HepG2 (cell line): ENCODE measurements around the gene LRRC37A. TPM values are rescaled to one million over a fixed set of nuclear protein-coding genes. Genes with fewer than 3 reads are reported as not detected.
"Not testable (repeated sequence)": the region's sequence is repeated elsewhere in the genome, so short reads cannot be mapped to it uniquely, and the experiment has no call there.

Experiments used
- ATAC-seq: fragments of 200-7000 bp; cut with Tn5 transposase; 3 replicates; pipeline ENCODE4 v1.9.1; 2020; ENCODE audit warnings: mild to moderate bottlenecking, moderate library complexity
- BruUV-seq: library from RNA; stranded (reverse); fragments of 400-500 nt; replicated peaks from 2 replicates; lab custom pipeline; 2021; lab: Mats Ljungman, UMichigan
- CTCF ChIA-PET: fragments of 300-600 bp; formaldehyde crosslinking; extraction: SDS; loops from one replicate; lab custom pipeline; 2021; ENCODE audit warnings: low total read pairs, inconsistent platforms, low intra/inter-chr PET ratio; lab: Yijun Ruan, JAX
- POLR2A ChIA-PET: fragments of 350-600 bp; sonication (Branson Sonifier 250); formaldehyde crosslinking; loops from one replicate; lab custom pipeline; 2020; ENCODE audit warnings: antibody characterized with exemption, inconsistent platforms; lab: Yijun Ruan, JAX
- DNase-seq: peaks from one replicate; pipeline ENCODE4 v3.0.0-alpha.2; 2015; ENCODE audit warnings: low spot score
- FAIRE-seq: peaks from 3 replicates; lab custom pipeline; 2011; peaks lifted over from hg19 to GRCh38; lab: Jason Lieb, UNC
- H2AFZ ChIP-seq: one replicate; pipeline ENCODE4 v1.6.1; 2011; ENCODE audit warnings: low read length, inconsistent platforms
- H3K27ac ChIP-seq: fragments of 300-600 bp; 3 replicates; pipeline ENCODE4 v1.8.0; 2011; ENCODE audit warnings: mixed run types, mild to moderate bottlenecking, mixed read lengths, low read length, inconsistent platforms; ENCODE audit not compliant: insufficient read depth; ENCODE audit errors: extremely low read length
- H3K27me3 ChIP-seq, 2 experiments: fragments of 200-600 bp in 1 of 2; 2 replicates in 1 of 2; 3 replicates in 1 of 2; pipeline versions ENCODE4 v1.6.0 to v1.8.0; 2011; ENCODE audit warnings: low read length in 2 of 2, mild to moderate bottlenecking in 2 of 2, moderate library complexity in 2 of 2, inconsistent platforms in 1 of 2; ENCODE audit not compliant: insufficient read depth in 2 of 2, control insufficient read depth in 1 of 2
- H3K36me3 ChIP-seq, 2 experiments: fragments of 200-600 bp in 1 of 2; replicated peaks in 1 of 2; 2 replicates in 1 of 2; 3 replicates in 1 of 2; pipeline versions ENCODE4 v1.5.1 to v1.8.0; 2011; ENCODE audit warnings: low read length in 2 of 2, inconsistent platforms in 1 of 2; ENCODE audit not compliant: insufficient read depth in 2 of 2, control insufficient read depth in 1 of 2
- H3K4me1 ChIP-seq: 2 replicates; pipeline ENCODE4 v1.5.1; 2012; ENCODE audit warnings: low read length, inconsistent platforms; ENCODE audit not compliant: insufficient read depth
- H3K4me2 ChIP-seq: 2 replicates; pipeline ENCODE4 v1.6.0; 2011; ENCODE audit warnings: low read depth, low read length, inconsistent platforms
- H3K4me3 ChIP-seq, 3 experiments: fragments of 200-600 bp in 1 of 3; sonication (generic), shearing (Covaris generic) in 1 of 3; replicated peaks in 1 of 3; 2 replicates each; pipeline ENCODE4 v1.5.1; 2011 to 2016; ENCODE audit warnings: low read length in 3 of 3, inconsistent platforms in 2 of 3, low read depth in 2 of 3, mild to moderate bottlenecking in 2 of 3, control low read depth in 1 of 3, mixed read lengths in 1 of 3; ENCODE audit not compliant: insufficient read depth in 1 of 3
- H3K79me2 ChIP-seq: one replicate; pipeline ENCODE4 v1.6.1; 2011; ENCODE audit warnings: low read length, inconsistent platforms; ENCODE audit not compliant: insufficient read depth
- H3K9ac ChIP-seq: 2 replicates; pipeline ENCODE4 v1.6.0; 2011; ENCODE audit warnings: mild to moderate bottlenecking, low read depth, low read length, inconsistent platforms; ENCODE audit not compliant: insufficient read depth
- H3K9me3 ChIP-seq: 2 replicates; pipeline ENCODE4 v1.5.1; 2012; ENCODE audit warnings: mild to moderate bottlenecking, low read length
- H4K20me1 ChIP-seq: 2 replicates; pipeline ENCODE4 v1.6.0; 2011; ENCODE audit warnings: inconsistent platforms, mild to moderate bottlenecking, low read length, moderate library complexity; ENCODE audit not compliant: insufficient read depth
- CEBPG ChIP-seq: IDR thresholded peaks from 2 replicates; pipeline ENCODE4 v1.6.1; 2016
- HNF4A ChIP-seq: sonication (generic); formaldehyde crosslinking; IDR thresholded peaks from 2 replicates; pipeline ENCODE4 v1.4.0; 2020; ENCODE audit warnings: missing genetic modification reagents
- MED13 ChIP-seq: sonication (generic); formaldehyde crosslinking; IDR thresholded peaks from 2 replicates; pipeline ENCODE4 v1.5.0; 2020; ENCODE audit warnings: missing genetic modification reagents
- MIXL1 ChIP-seq: IDR thresholded peaks from 2 replicates; pipeline ENCODE4 v1.6.1; 2016
- NCOA2 ChIP-seq: sonication (generic); formaldehyde crosslinking; IDR thresholded peaks from 2 replicates; pipeline ENCODE4 v1.8.0; 2022; ENCODE audit warnings: inconsistent platforms
- NR2F6 ChIP-seq, 2 experiments: IDR thresholded peaks; 2 replicates each; pipeline ENCODE4 v1.6.1; 2016; ENCODE audit warnings: antibody characterized with exemption in 1 of 2, mild to moderate bottlenecking in 1 of 2
- RXRB ChIP-seq: IDR thresholded peaks from 2 replicates; pipeline ENCODE4 v1.6.1; 2016; ENCODE audit warnings: borderline replicate concordance, missing genetic modification reagents, missing compliant biosample characterization
- ZBTB43 ChIP-seq: sonication (generic); formaldehyde crosslinking; conservative IDR thresholded peaks from 2 replicates; pipeline ENCODE4 v1.4.0; 2020; ENCODE audit warnings: missing genetic modification reagents
- WGBS: methylation state at CpG from one replicate; pipeline ENCODE4 v1.1.6; 2017; ENCODE audit warnings: low lambda C conversion rate; 5-methylcytosine and 5-hydroxymethylcytosine counted together
- in situ Hi-C: cut with HindIII; loops from 2 replicates; pipeline ENCODE4 v1.10.0; 2017; ENCODE audit warnings: low pct_unique_long_range_greater_than_20kb; ENCODE audit not compliant: extremely low pct_ligation_motif_present
- intact Hi-C: fragments of 100-400 bp; cut with micrococcal nuclease; formaldehyde crosslinking; loops from one replicate; pipeline ENCODE4 v1.10.0; 2022; ENCODE audit not compliant: unreplicated experiment
- polyA plus RNA-seq, 8 experiments: library from polyadenylated mRNA; depleted of rRNA in 3 of 8; stranded (reverse) in 7 of 8; unstranded in 1 of 8; fragments of >200 nt; fragmentation: Illumina TruSeq in 4 of 8; extraction: Trizol in 4 of 8; gene quantifications; 2 replicates each; pipeline versions ENCODE4 v1.2.1 to v1.2.3, GENCODE V29; 2011 to 2016; ENCODE audit warnings: low read depth in 4 of 8, missing spikeins in 1 of 8, mixed read lengths in 1 of 8; ENCODE audit not compliant: insufficient read depth in 1 of 8
- total RNA-seq, 5 experiments: library from RNA; depleted of rRNA; stranded (reverse); fragments of >200 nt; fragmentation: Illumina TruSeq; extraction: Trizol; gene quantifications; 2 replicates each; pipeline ENCODE4 v1.2.3, GENCODE V29; 2016; ENCODE audit warnings: low read depth in 1 of 5
- TF ChIP-seq, protein P1 (sequence below): sonication (generic); formaldehyde crosslinking; IDR thresholded peaks from 2 replicates; pipeline ENCODE4 v1.5.0; 2020; ENCODE audit warnings: mild to moderate bottlenecking, missing genetic modification reagents
- TF ChIP-seq, protein P2 (sequence below): IDR thresholded peaks from 2 replicates; pipeline ENCODE4 v1.4.0; 2020; ENCODE audit warnings: mild to moderate bottlenecking, missing genetic modification reagents

LRRC37A gene
- total and polyA plus RNA-seq, 2 of the 13 experiments (the other 11 are each of a cell fraction or from before 2014, with no cell fraction given) = 0.97 to 1.3 TPM

- H3K36me3 ChIP-seq, H3K9ac ChIP-seq, H3K27ac ChIP-seq, H3K27me3 ChIP-seq, H3K9me3 ChIP-seq, BruUV-seq, H4K20me1 ChIP-seq, H3K79me2 ChIP-seq, H2AFZ ChIP-seq, intact Hi-C loops, DNase-seq, CTCF ChIA-PET, H3K4me3 ChIP-seq, in situ Hi-C loops, ATAC-seq, FAIRE-seq, H3K4me2 ChIP-seq: not testable (repeated sequence)
- 59% methylated on average over 3 of the region's 3 CpGs for WGBS
- TF ChIP-seq MED13 = 0 out of 2 replicates have a peak, but pooled peaks have one; percentile 34
- TF ChIP-seq, protein P1, sequence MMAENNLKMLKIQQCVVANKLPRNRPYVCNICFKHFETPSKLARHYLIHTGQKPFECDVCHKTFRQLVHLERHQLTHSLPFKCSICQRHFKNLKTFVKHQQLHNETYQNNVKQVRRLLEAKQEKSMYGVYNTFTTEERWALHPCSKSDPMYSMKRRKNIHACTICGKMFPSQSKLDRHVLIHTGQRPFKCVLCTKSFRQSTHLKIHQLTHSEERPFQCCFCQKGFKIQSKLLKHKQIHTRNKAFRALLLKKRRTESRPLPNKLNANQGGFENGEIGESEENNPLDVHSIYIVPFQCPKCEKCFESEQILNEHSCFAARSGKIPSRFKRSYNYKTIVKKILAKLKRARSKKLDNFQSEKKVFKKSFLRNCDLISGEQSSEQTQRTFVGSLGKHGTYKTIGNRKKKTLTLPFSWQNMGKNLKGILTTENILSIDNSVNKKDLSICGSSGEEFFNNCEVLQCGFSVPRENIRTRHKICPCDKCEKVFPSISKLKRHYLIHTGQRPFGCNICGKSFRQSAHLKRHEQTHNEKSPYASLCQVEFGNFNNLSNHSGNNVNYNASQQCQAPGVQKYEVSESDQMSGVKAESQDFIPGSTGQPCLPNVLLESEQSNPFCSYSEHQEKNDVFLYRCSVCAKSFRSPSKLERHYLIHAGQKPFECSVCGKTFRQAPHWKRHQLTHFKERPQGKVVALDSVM (CRISPR knock-in tag) = 0 out of 2 replicates have a peak, but pooled peaks have one; percentile 20
- H3K4me1 ChIP-seq = peaks cover 36% of the 10 kb centered on the region
- POLR2A ChIA-PET = interaction anchor here (0.7 kb wide), 1 partner anchor 9 kb away, joined by 3 read pairs; no protein-coding TSS in a partner anchor
Observed at GRCh38 chr17:46276728-46277479, 18.0 kb upstream of the LRRC37A start.

- POLR2A ChIA-PET; H3K9me3 ChIP-seq; H3K9ac ChIP-seq; H4K20me1 ChIP-seq; intact Hi-C loops; H3K27me3 ChIP-seq; H3K27ac ChIP-seq; in situ Hi-C loops; BruUV-seq; CTCF ChIA-PET; H3K36me3 ChIP-seq; DNase-seq; H3K4me2 ChIP-seq; H3K79me2 ChIP-seq; H2AFZ ChIP-seq; H3K4me3 ChIP-seq; TF ChIP-seq NR2F6 (IDR thresholded peaks at IDR 0.05): not testable (repeated sequence)
- ATAC-seq = peak; percentile 54
- 51% methylated on average over 4 of the region's 4 CpGs for WGBS
- H3K4me1 ChIP-seq = peaks cover 25% of the 10 kb centered on the region
- peak; percentile 49 for FAIRE-seq
- TF ChIP-seq ZBTB43 (CRISPR knock-in tag) (0 out of 2 replicates have a peak, but pooled peaks have one; percentile 38), RXRB (CRISPR knock-in tag) (peak; percentile 21; the same call in 1 of the 2 replicates), MIXL1 (peak; percentile 56; the same call in 1 of the 2 replicates), CEBPG (CRISPR knock-in tag) (0 out of 2 replicates have a peak, but pooled peaks have one; percentile 15), NR2F6 (CRISPR knock-in tag; IDR thresholded peaks at IDR 0.05) (peak; percentile 45; the same call in 1 of the 2 replicates), HNF4A (CRISPR knock-in tag) (peak; percentile 72), NCOA2 (CRISPR knock-in tag) (0 out of 2 replicates have a peak, but pooled peaks have one; percentile 19)
- TF ChIP-seq, protein P2, sequence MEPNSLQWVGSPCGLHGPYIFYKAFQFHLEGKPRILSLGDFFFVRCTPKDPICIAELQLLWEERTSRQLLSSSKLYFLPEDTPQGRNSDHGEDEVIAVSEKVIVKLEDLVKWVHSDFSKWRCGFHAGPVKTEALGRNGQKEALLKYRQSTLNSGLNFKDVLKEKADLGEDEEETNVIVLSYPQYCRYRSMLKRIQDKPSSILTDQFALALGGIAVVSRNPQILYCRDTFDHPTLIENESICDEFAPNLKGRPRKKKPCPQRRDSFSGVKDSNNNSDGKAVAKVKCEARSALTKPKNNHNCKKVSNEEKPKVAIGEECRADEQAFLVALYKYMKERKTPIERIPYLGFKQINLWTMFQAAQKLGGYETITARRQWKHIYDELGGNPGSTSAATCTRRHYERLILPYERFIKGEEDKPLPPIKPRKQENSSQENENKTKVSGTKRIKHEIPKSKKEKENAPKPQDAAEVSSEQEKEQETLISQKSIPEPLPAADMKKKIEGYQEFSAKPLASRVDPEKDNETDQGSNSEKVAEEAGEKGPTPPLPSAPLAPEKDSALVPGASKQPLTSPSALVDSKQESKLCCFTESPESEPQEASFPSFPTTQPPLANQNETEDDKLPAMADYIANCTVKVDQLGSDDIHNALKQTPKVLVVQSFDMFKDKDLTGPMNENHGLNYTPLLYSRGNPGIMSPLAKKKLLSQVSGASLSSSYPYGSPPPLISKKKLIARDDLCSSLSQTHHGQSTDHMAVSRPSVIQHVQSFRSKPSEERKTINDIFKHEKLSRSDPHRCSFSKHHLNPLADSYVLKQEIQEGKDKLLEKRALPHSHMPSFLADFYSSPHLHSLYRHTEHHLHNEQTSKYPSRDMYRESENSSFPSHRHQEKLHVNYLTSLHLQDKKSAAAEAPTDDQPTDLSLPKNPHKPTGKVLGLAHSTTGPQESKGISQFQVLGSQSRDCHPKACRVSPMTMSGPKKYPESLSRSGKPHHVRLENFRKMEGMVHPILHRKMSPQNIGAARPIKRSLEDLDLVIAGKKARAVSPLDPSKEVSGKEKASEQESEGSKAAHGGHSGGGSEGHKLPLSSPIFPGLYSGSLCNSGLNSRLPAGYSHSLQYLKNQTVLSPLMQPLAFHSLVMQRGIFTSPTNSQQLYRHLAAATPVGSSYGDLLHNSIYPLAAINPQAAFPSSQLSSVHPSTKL (CRISPR knock-in tag) = peak; percentile 69
Observed at GRCh38 chr17:46281336-46281735, 13.6 kb upstream of the LRRC37A start.
